ENCODE measurements around the gene CDKAL1. TPM values are rescaled to one million over a fixed set of nuclear protein-coding genes. Genes with fewer than 3 reads are reported as not detected.

Gene CDKAL1
- total and polyA plus RNA-seq, 9 of the 15 experiments (the other 6 are each of a cell fraction or from before 2014, with no cell fraction given): 11.2 to 36.3 (median 20.1) TPM

DNA sequence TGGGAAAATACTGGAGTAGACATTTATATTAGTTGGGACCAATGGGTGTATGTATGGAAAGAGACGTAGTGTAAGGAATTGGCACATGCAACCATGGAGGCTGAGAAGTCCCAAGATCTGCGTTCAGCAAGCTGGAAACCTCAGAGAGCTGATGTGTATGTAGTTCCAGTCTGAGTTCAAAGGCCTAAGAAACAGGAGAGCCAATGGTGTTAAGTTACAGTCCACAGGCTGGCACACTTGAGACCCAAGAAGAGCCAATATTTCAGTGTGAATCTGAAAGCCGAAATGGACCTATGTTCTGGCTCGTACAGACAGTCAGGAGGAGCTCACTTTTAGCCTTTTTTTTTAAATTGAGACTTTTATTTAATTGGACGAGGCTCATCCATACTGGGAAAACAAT lies 244.2 kb downstream of the CDKAL1 start:
- H3K4me2 ChIP-seq (ENCODE audit: insufficient read depth, low read length): no peak overlapping the region
- H2AFZ ChIP-seq (ENCODE audit: low read depth, low read length): no peak overlapping the region
- no peak overlapping the region for H3K4me3 ChIP-seq
- ChIA-PET POLR2A (interaction anchor here (1.4 kb wide), 1 partner anchor 10 kb away, joined by 6 read pairs; no protein-coding TSS in a partner anchor), CTCF (ENCODE audit: low intra/inter-chr PET ratio) (no interaction called here)
- no peak overlapping the region for H3K9ac ChIP-seq (ENCODE audit: insufficient read depth in 1 of 2, low read depth in 2 of 2, low read length in 2 of 2)
- no peaks in the 10 kb centered on the region for H3K79me2 ChIP-seq (ENCODE audit: control insufficient read depth, insufficient read depth, low read length)
- no peaks in the 10 kb centered on the region for H3K27me3 ChIP-seq (ENCODE audit: control insufficient read depth in 2 of 2, insufficient read depth in 2 of 2, low read length in 2 of 2)
- no peaks in the 10 kb centered on the region for H4K20me1 ChIP-seq (replicated peaks; ENCODE audit: control insufficient read depth, insufficient read depth, low read length)
- ATAC-seq: no peak
- no peaks in the 10 kb centered on the region for H3K9me1 ChIP-seq (ENCODE audit: control insufficient read depth, insufficient read depth, low read length)
- 89% methylated on average over 5 of the region's 5 CpGs for WGBS (ENCODE audit: insufficient coverage, low coverage, missing lambda C conversion rate)
- in situ Hi-C loops (cut with MboI) (no loop called here), intact Hi-C loops (cut with micrococcal nuclease) (no loop called here)
- no peaks in the 10 kb centered on the region for H3K9me3 ChIP-seq (replicated peaks; ENCODE audit: control insufficient read depth, insufficient read depth, low read depth, low read length)
- no peak overlapping the region for H3K27ac ChIP-seq (ENCODE audit: extremely low read depth, low read depth, low read length)
- H3K4me1 ChIP-seq (replicated peaks in 1 of 2; ENCODE audit: control insufficient read depth in 2 of 2, insufficient read depth in 2 of 2, low read length in 2 of 2): no peaks in the 10 kb centered on the region
- peaks cover 5% of the 10 kb centered on the region; the same call in 2 of the 3 replicates for H3K36me3 ChIP-seq (ENCODE audit: control insufficient read depth, insufficient read depth, low read length)
- DNase-seq (ENCODE audit: extremely low read depth in 1 of 4, low spot score in 3 of 4): no peak
- no TSS peak for BruUV-seq (replicated peaks)
- FAIRE-seq: no peak
- TF ChIP-seq KLF16 (IDR thresholded peaks at IDR 0.05) (no peak), DACH1 (IDR thresholded peaks at IDR 0.05; ENCODE audit: partially characterized antibody) (no peak), FOXJ3 (CRISPR knock-in tag; IDR thresholded peaks at IDR 0.05) (no peak), ATF1 (CRISPR knock-in tag; IDR thresholded peaks at IDR 0.05) (no peak), ATF1 (tag; IDR thresholded peaks at IDR 0.05) (no peak), ZNF165 (CRISPR knock-in tag; IDR thresholded peaks at IDR 0.05; ENCODE audit: borderline replicate concordance) (no peak), ELF2 (CRISPR knock-in tag; IDR thresholded peaks at IDR 0.05) (no peak), SMAD2 (IDR thresholded peaks at IDR 0.05; ENCODE audit: low read depth, low read length) (no peak), XRCC5 (IDR thresholded peaks at IDR 0.05; ENCODE audit: low read depth, low read length) (no peak), RNF2 (IDR thresholded peaks at IDR 0.05) (no peak), SP2 (IDR thresholded peaks at IDR 0.05; ENCODE audit: extremely low read depth, low read depth, low read length, poor library complexity, severe bottlenecking) (no peak)
- TF ChIP-seq, protein P1, sequence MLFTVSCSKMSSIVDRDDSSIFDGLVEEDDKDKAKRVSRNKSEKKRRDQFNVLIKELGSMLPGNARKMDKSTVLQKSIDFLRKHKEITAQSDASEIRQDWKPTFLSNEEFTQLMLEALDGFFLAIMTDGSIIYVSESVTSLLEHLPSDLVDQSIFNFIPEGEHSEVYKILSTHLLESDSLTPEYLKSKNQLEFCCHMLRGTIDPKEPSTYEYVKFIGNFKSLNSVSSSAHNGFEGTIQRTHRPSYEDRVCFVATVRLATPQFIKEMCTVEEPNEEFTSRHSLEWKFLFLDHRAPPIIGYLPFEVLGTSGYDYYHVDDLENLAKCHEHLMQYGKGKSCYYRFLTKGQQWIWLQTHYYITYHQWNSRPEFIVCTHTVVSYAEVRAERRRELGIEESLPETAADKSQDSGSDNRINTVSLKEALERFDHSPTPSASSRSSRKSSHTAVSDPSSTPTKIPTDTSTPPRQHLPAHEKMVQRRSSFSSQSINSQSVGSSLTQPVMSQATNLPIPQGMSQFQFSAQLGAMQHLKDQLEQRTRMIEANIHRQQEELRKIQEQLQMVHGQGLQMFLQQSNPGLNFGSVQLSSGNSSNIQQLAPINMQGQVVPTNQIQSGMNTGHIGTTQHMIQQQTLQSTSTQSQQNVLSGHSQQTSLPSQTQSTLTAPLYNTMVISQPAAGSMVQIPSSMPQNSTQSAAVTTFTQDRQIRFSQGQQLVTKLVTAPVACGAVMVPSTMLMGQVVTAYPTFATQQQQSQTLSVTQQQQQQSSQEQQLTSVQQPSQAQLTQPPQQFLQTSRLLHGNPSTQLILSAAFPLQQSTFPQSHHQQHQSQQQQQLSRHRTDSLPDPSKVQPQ (CRISPR knock-in tag; IDR thresholded peaks at IDR 0.05; ENCODE audit: borderline replicate concordance): no peak
- TF ChIP-seq, protein P2, sequence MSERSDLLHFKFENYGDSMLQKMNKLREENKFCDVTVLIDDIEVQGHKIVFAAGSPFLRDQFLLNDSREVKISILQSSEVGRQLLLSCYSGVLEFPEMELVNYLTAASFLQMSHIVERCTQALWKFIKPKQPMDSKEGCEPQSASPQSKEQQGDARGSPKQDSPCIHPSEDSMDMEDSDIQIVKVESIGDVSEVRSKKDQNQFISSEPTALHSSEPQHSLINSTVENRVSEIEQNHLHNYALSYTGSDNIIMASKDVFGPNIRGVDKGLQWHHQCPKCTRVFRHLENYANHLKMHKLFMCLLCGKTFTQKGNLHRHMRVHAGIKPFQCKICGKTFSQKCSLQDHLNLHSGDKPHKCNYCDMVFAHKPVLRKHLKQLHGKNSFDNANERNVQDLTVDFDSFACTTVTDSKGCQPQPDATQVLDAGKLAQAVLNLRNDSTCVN (CRISPR knock-in tag; IDR thresholded peaks at IDR 0.05): no peak
- TF ChIP-seq, protein P3, sequence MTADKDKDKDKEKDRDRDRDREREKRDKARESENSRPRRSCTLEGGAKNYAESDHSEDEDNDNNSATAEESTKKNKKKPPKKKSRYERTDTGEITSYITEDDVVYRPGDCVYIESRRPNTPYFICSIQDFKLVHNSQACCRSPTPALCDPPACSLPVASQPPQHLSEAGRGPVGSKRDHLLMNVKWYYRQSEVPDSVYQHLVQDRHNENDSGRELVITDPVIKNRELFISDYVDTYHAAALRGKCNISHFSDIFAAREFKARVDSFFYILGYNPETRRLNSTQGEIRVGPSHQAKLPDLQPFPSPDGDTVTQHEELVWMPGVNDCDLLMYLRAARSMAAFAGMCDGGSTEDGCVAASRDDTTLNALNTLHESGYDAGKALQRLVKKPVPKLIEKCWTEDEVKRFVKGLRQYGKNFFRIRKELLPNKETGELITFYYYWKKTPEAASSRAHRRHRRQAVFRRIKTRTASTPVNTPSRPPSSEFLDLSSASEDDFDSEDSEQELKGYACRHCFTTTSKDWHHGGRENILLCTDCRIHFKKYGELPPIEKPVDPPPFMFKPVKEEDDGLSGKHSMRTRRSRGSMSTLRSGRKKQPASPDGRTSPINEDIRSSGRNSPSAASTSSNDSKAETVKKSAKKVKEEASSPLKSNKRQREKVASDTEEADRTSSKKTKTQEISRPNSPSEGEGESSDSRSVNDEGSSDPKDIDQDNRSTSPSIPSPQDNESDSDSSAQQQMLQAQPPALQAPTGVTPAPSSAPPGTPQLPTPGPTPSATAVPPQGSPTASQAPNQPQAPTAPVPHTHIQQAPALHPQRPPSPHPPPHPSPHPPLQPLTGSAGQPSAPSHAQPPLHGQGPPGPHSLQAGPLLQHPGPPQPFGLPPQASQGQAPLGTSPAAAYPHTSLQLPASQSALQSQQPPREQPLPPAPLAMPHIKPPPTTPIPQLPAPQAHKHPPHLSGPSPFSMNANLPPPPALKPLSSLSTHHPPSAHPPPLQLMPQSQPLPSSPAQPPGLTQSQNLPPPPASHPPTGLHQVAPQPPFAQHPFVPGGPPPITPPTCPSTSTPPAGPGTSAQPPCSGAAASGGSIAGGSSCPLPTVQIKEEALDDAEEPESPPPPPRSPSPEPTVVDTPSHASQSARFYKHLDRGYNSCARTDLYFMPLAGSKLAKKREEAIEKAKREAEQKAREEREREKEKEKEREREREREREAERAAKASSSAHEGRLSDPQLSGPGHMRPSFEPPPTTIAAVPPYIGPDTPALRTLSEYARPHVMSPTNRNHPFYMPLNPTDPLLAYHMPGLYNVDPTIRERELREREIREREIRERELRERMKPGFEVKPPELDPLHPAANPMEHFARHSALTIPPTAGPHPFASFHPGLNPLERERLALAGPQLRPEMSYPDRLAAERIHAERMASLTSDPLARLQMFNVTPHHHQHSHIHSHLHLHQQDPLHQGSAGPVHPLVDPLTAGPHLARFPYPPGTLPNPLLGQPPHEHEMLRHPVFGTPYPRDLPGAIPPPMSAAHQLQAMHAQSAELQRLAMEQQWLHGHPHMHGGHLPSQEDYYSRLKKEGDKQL (CRISPR knock-in tag; IDR thresholded peaks at IDR 0.05; ENCODE audit: borderline replicate concordance): no peak

All from K562 (cell line).